Adipose tissue (tissue), 3 donors: ENCODE results near the gene TSPAN1. TPM values are rescaled to one million over a fixed set of nuclear protein-coding genes. Genes with fewer than 3 reads are reported as not detected.

ENCODE experiments used
- H3K27ac ChIP-seq: one replicate; pipeline ENCODE4 v1.5.1; 2013; ENCODE audit warnings: low read depth, low read length
- WGBS, 3 donors: extraction: QIAGEN DNeasy Blood & Tissue Kit; methylation state at CpG; one replicate each; pipeline ENCODE4 v1.1.7; 2013; 5-methylcytosine and 5-hydroxymethylcytosine counted together
- polyA plus RNA-seq, 3 donors: library from polyadenylated mRNA; stranded (reverse); fragments of 200-250 nt; gene quantifications; one replicate each; pipeline ENCODE4 v1.2.3, GENCODE V29; 2013
- donor health status: healthy with polysubstance abuse.
- donor health status: Bipolar disorder and iron deficiency.
- donor health status: healthy.

TSPAN1 gene, protein sequence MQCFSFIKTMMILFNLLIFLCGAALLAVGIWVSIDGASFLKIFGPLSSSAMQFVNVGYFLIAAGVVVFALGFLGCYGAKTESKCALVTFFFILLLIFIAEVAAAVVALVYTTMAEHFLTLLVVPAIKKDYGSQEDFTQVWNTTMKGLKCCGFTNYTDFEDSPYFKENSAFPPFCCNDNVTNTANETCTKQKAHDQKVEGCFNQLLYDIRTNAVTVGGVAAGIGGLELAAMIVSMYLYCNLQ
- polyA plus RNA-seq = 10 to 100 TPM in 1 of 3 donors, 1 to 10 TPM in 2; 3.0 to 18.4 (median 7.0) TPM

DNA sequence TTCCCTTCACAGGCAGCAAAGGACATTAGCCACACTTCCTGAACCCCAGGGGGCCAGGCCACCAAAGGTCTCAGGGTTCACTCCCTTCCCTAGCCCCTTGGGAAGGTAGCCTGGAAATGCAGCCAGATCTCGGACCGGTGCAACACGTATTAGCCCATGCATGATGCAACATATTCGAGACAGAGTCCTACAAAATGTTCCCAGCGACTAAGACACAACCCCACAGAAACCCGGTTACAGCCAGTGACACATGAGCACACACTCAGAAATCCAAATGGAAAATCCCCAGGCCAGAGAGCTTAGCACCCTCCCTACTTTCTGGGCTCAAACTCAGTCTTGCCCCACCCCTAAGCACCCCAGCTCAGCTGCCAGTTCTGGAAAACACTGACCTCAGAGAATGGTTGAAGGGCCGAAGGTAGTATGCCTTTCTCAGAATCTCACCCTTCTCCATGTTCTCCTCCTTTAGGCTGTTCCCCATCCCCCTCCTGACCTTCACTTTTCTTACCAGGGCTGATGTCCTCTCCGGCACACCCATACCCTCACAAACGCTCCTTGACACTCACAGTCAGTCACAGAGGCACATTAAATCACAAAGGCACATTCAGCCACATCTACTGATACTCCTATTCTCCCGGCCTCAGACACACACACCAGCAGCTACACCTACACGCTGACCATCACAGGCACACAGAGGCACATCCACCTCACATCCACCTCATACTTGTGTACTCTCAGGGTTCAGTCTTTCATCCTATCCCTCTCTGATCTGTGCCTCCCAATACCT is at the start of gene TSPAN1:
TSPAN1 (plus strand) TSS at position 640 of the 784 bp plus-strand sequence. CDS start 6,021 bp downstream, outside the sequence.
- H3K27ac ChIP-seq = no peak within 1 kb of the TSS
- WGBS, 3 donors = 57 to 64% (median 59%) methylated on average over 11 of the region's 11 CpGs

DNA sequence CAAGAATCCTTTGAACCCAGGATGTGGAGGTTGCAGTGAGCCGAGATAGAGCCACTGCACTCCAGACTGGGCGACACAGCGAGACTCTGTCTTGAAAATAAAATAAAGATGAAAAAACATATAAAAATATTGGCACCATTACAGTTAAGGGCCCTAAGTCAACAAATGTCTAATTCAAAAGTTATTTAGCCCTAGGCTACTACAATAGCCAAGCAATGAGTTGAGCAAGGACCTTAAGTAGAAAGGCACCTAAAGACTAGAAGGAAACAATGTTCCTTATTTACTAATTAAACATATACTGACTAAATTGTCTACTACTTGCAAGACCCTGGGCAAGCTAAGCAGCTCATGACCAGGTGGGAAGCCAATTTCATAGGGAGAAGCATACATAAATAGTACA is 46.5 kb upstream of the TSPAN1 start:
- WGBS, 3 donors = 83 to 98% (median 91%) methylated on average over 3 of the region's 3 CpGs
- H3K27ac ChIP-seq = no peak overlapping the region

DNA sequence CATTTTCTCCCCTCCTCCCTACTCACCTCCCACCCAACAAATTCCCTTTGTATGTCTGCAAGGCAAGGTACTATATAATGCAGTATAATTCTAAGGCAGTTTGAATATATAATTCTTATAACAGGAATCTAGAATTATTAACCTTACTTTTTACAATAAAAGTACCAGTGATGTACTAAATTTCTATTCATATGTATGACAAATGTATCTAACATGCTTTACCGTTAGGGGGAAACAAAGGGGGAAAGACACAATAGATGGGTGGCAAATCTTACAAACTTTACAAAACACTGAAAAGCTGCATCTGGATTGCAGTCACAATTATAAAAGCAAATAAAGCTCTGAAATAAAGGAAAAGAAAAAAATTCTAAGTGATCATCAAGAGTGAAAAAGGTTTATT is 44.8 kb upstream of the TSPAN1 start:
- H3K27ac ChIP-seq = no peak overlapping the region
- WGBS, 3 donors = 61 to 66% (median 61%) methylated on average over 1 of the region's 1 CpG

DNA sequence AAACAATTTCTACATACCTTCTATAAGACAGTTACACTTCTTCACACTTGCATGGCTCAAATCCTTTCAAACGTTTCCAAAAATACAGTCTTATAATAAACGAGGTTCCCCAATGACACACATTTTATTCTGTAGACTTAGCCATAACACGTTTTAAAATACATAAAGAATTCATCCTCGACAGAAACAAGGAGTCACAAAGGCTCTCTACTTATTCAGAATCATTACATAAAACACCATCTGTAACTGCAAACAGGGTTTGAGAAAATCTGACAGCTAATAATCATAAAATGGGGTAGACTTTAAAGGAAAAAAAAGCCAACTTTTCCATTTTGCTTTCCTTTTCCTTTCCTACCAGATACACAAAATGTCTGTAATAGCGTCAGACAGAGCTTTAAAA is 44.3 kb upstream of the TSPAN1 start:
- WGBS, 3 donors = 23 to 30% (median 24%) methylated on average over 5 of the region's 5 CpGs
- no peak overlapping the region for H3K27ac ChIP-seq

DNA sequence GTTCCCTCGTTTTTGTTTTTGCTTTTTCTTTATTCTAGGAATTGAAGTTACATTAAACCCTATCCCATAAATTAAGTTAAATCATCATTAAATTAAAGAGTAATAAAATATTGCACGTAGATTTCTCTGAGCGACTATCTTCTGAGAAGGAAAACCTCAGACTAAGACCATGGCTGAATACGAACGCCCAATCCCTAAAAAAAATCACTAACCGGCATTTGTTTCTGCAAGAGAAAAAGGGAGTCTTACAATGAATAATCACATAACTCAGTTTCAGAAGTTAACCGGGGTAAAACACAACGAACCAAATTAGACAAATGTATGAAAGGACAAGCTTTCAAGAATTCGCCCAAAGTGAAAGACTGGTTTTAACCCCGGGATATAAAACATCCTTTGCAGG is 43.8 kb upstream of the TSPAN1 start:
- H3K27ac ChIP-seq = no peak overlapping the region
- WGBS, 3 donors = 4 to 11% (median 6%) methylated on average over 10 of the region's 10 CpGs

DNA sequence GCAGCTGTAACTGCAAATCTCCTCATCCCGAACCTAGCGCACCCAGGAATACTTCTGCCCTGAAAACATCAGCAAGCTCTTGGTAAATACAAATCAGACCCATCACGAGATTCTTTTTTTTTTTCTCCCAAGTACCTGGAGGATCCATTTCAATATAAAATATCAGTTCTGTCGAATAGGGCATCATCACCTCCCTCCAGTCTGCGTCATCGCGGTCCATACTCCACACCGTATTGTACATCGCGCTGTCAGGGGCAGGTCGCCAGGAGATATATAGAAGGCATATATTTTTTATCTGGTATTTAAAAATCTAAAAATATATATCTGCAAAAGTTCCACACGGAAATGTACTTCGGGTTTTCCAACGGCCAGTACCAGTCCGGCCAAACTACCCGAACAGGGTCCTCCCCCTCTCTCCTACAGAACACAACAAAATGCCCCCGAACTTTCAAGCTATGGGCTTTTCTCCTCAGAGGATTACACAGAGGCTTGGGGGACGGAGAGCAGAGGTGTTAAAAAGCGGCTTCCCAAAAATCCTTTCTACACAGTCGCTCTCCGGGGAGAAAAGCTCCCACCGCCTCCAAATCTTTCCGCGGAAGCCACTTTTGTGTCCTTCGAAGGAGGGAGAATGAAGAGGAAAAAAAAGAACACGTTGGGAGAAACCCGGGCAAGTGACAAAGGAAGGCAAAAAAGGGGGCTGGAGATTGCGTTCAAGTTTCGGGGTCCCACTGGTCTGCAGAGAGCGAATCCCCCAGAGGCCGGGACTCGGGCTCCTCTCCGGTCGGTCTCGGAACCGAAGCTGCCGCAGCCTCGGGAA is 43.0 kb upstream of the TSPAN1 start:
- WGBS, 3 donors = 1 to 2% (median 2%) methylated on average over 38 of the region's 38 CpGs
- peak overlapping the region; percentile 31 for H3K27ac ChIP-seq

GRCh38 chr1:46132529-46133180 is 42.2 kb upstream of the TSPAN1 start, which contains the start of gene PIK3R3:
Gene PIK3R3, minus strand, starts transcription at chr1:46132629. Its CDS starts 677 bp downstream, at chr1:46131952.
- WGBS, 3 donors = 0% methylated on average over 52 to 55 of the region's 55 CpGs
- H3K27ac ChIP-seq = peak within 1 kb of the TSS; percentile 31

- 0 to 1% (median 1%) methylated on average over 21 to 22 of the region's 22 CpGs for WGBS, 3 donors
- no peak overlapping the region for H3K27ac ChIP-seq
Measured at GRCh38 chr1:46133181-46133658, 41.7 kb upstream of the TSPAN1 start.

DNA sequence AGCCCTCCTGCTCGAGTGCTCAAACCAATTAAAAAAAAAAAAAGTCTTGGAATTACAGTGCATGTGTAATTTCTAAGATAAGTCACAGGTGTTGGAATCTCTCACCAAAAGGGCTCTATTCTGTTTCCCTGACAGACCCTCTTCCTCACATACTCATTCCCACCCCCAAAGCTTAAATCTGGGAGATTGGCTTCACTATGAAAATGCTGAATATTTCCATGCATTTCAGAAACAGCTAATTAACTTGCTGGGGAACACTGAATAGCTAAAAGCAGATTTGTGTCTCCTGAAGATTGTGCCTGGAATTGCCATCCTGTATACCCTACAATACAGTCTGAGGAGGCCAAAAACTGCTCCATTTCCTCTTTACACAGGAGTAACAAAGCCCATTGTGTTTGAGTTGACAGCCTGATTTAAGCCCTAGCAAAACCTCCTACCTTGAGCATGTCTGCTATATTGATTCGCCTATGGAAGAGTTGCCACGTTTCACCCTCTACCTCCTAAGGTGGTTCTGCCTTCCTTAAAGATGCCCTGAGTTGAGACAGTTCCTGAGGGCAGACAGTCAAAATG is 41.0 kb upstream of the TSPAN1 start:
- no peak overlapping the region for H3K27ac ChIP-seq
- WGBS, 3 donors = 57 to 67% (median 58%) methylated on average over 3 of the region's 3 CpGs

GRCh38 chr1:46134660-46135331 is 40.1 kb upstream of the TSPAN1 start:
- WGBS, 3 donors = 49 to 52% (median 49%) methylated on average over 3 of the region's 3 CpGs
- H3K27ac ChIP-seq = no peak overlapping the region

GRCh38 chr1:46136711-46137110 is 38.2 kb upstream of the TSPAN1 start:
- H3K27ac ChIP-seq = no peak overlapping the region

GRCh38 chr1:46137916-46138315 is 37.0 kb upstream of the TSPAN1 start:
- no peak overlapping the region for H3K27ac ChIP-seq
- 45 to 52% (median 50%) methylated on average over 3 of the region's 3 CpGs for WGBS, 3 donors

DNA sequence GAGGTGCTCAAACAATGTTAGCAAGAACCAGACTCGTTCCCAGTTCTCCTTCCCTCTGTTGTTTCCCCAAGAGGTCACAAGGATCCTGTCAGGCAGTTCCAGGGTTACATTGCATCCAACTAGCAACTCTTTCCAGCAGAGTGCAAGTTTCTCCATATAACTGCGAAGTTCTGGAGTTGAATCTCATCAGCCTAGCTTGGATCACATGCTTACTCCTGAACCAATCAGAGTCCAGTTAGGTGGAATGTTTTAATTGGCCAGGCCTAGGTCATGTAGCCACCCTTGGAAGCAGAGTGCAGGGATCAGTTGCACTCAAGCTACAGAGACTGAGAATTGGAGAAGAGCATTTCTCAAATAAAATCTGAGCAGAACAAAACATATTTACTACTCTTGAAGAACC is 26.6 kb upstream of the TSPAN1 start:
- no peak overlapping the region for H3K27ac ChIP-seq
- 67 to 73% (median 72%) methylated on average over 2 of the region's 2 CpGs for WGBS, 3 donors

DNA sequence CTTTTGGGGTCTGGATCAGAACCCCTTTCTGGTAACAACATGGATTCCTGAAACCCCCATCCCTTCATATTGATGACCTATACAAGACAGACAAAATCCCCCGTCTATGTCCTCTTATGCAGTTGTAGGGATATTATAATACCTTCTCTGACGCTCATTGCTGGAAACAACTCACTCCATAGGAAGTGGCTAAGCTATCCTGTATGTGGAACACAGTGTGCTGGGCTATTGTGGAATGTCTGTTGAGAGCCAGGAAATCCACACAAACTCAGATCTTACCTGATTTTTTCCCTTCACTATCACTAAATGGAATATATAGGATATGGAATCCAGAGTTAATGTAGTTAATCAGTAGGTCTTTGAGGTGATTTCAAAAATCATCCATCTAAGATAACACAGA is 24.8 kb upstream of the TSPAN1 start:
- H3K27ac ChIP-seq = no peak overlapping the region
- 76 to 78% (median 76%) methylated on average over 2 of the region's 2 CpGs for WGBS, 3 donors

DNA sequence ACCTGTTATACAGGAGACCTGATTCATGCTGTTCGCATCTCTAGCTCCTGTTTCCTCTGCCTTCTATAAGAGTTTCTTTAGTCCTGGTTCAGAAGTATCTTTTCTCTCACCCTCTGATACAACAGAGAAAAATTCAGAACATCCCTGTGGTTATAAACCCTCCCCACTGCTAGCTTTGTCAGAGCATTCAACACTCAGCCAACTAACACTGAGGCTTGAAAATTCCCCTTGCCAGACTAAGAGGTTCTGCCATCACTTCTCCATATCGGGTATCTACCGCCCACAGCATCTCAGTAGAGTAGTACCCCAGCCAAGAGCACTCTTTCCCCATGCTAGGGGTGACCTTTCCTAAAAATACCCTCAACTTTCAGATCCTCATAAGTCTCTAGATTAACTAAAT is 22.9 kb upstream of the TSPAN1 start:
- 94 to 95% (median 94%) methylated on average over 3 of the region's 3 CpGs for WGBS, 3 donors
- H3K27ac ChIP-seq = no peak overlapping the region

DNA sequence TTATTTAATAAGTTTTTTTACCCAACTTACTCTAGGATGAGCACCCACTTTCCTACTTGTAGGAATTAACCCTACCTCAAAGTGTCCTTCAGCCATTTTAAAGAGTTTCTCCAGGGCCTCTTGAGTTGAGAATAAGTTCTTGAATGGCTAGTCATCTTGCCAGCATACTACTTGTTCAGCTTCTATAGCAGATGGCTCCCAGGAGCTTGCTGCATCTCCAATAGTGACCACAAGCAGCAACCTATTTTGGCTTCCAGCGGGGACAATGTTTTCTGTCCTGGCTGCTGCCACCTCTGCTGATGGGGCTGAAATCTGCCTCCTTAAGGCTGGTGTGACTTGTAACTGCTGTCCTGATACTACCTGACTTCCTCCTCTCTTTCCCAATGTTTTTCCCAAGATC is 21.7 kb upstream of the TSPAN1 start:
- no peak overlapping the region for H3K27ac ChIP-seq
- 86 to 96% (median 96%) methylated on average over 1 of the region's 1 CpG for WGBS, 3 donors

DNA sequence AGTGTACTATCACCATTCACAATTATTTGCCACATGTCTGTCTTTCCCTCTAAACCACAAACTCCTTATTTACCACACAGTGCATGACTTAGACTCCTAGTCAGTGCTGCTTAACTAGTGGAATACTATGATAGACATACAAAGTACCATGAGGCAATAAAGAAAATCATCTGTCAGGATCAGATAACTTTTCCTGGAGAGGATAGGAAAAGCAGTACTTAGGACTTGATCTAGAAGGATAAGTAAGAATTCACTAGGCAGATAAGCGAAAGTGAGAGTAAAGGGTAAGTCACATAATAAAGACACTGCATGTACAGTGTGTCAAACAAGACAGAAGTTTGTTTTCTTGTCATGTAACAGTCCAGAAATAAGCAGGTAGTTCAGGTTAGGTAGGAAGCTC is 21.2 kb upstream of the TSPAN1 start:
- no peak overlapping the region for H3K27ac ChIP-seq
- WGBS, 3 donors = 97 to 100% (median 97%) methylated on average over 1 of the region's 1 CpG

DNA sequence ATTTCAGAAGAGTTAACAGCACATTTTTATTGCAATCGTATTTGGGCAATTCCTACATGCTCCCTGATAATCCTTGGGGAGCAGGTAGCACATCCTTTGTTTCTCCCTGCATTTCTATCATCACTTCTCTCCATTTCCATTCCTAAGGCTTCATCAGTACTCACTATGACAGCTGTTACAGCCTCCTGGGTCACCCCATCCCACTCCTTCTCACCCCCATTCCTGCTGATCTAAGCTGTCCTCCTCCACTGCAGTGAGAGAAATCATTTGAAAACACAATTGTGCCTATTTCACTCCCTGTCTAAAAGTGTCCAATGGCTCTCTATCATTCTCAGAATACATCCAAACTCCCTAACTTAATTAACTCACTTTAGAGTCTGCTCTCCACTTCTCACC is 17.0 kb upstream of the TSPAN1 start:
- WGBS, 3 donors = 81 to 90% (median 85%) methylated on average over 1 of the region's 1 CpG

More for the DNA sequence above, 17.0 kb upstream of the TSPAN1 start:
- H3K27ac ChIP-seq = no peak overlapping the region
